CD14-positive monocyte (primary cell): ENCODE data around the gene LSM4. TPM values are rescaled to one million over a fixed set of nuclear protein-coding genes. Genes with fewer than 3 reads are reported as not detected.

Experiments
- DNase-seq, 3 donors: peaks; one replicate each; pipeline ENCODE4 v3.0.0-alpha.2; 2011 to 2022
- H2AFZ ChIP-seq: 2 replicates; pipeline ENCODE4 v1.6.0; 2012; ENCODE audit warnings: mild to moderate bottlenecking, low read depth, low read length, inconsistent platforms; ENCODE audit not compliant: insufficient read depth, poor library complexity, severe bottlenecking
- H3K27ac ChIP-seq, 2 donors: 1 replicate in 1 of 2; 2 replicates in 1 of 2; pipeline ENCODE4 v1.5.1; 2012 to 2013; ENCODE audit warnings: low read length in 2 of 2, control low read depth in 1 of 2, inconsistent platforms in 1 of 2, low read depth in 1 of 2, mild to moderate bottlenecking in 1 of 2
- H3K27me3 ChIP-seq, 2 donors: one replicate each; pipeline versions ENCODE4 v1.6.0 to v1.6.1; 2011 to 2013; ENCODE audit warnings: low read length in 2 of 2; ENCODE audit not compliant: control insufficient read depth in 2 of 2, insufficient read depth in 2 of 2
- H3K36me3 ChIP-seq, 2 donors: replicated peaks in 1 of 2; 1 replicate in 1 of 2; 2 replicates in 1 of 2; pipeline versions ENCODE4 v1.5.1 to v1.6.1; 2012 to 2013; ENCODE audit warnings: low read length in 2 of 2, control low read depth in 1 of 2, inconsistent platforms in 1 of 2, mild to moderate bottlenecking in 1 of 2; ENCODE audit not compliant: insufficient read depth in 2 of 2, control insufficient read depth in 1 of 2
- H3K4me1 ChIP-seq, 2 donors: 1 replicate in 1 of 2; 2 replicates in 1 of 2; pipeline versions ENCODE4 v1.5.1 to v1.6.1; 2012 to 2013; ENCODE audit warnings: low read length in 2 of 2, control low read depth in 1 of 2, inconsistent platforms in 1 of 2, mild to moderate bottlenecking in 1 of 2, moderate library complexity in 1 of 2; ENCODE audit not compliant: insufficient read depth in 2 of 2, control insufficient read depth in 1 of 2
- H3K4me2 ChIP-seq: replicated peaks from 2 replicates; pipeline ENCODE3; 2012; ENCODE audit warnings: low read length, moderate library complexity, mild to moderate bottlenecking; ENCODE audit not compliant: poor library complexity, severe bottlenecking; ENCODE audit errors: extremely low read depth
- H3K4me3 ChIP-seq, 3 experiments: fragments of 200-600 bp in 1 of 3; sonication (generic) in 1 of 3; replicated peaks in 1 of 3; 1 replicate in 2 of 3; 2 replicates in 1 of 3; pipeline ENCODE4 v1.5.1; 2011 to 2013; ENCODE audit warnings: low read length in 3 of 3, mild to moderate bottlenecking in 3 of 3, control low read depth in 2 of 3, low read depth in 2 of 3, inconsistent platforms in 1 of 3, moderate library complexity in 1 of 3
- H3K79me2 ChIP-seq: 2 replicates; pipeline ENCODE4 v1.6.0; 2012; ENCODE audit warnings: mild to moderate bottlenecking, control low read depth, inconsistent platforms, low read length, moderate library complexity; ENCODE audit not compliant: insufficient read depth
- H3K9ac ChIP-seq: 2 replicates; pipeline ENCODE4 v1.6.0; 2017; ENCODE audit warnings: low read length, mild to moderate bottlenecking; ENCODE audit not compliant: insufficient read depth, poor library complexity, severe bottlenecking
- H3K9me3 ChIP-seq, 2 donors: replicated peaks in 1 of 2; 1 replicate in 1 of 2; 2 replicates in 1 of 2; pipeline versions ENCODE4 v1.5.1 to v1.6.1; 2012 to 2013; ENCODE audit warnings: low read length in 2 of 2, control low read depth in 1 of 2; ENCODE audit not compliant: control insufficient read depth in 1 of 2, insufficient read depth in 1 of 2
- H4K20me1 ChIP-seq: 2 replicates; pipeline ENCODE4 v1.6.0; 2012; ENCODE audit warnings: mild to moderate bottlenecking, low read length, control low read depth, moderate library complexity; ENCODE audit not compliant: insufficient read depth
- H3K27ac Mint-ChIP-seq, 7 donors: one replicate each; pipeline ENCODE4 v1.8.0; 2020; ENCODE audit warnings: mild to moderate bottlenecking in 7 of 7, mixed read lengths in 7 of 7, moderate library complexity in 6 of 7, inconsistent platforms in 2 of 7
- H3K27me3 Mint-ChIP-seq, 3 donors: one replicate each; pipeline ENCODE4 v1.8.0; 2021 to 2022; ENCODE audit warnings: low read depth in 3 of 3, mild to moderate bottlenecking in 3 of 3, mixed read lengths in 3 of 3, moderate library complexity in 3 of 3, inconsistent platforms in 1 of 3
- H3K36me3 Mint-ChIP-seq, 2 donors: one replicate each; pipeline ENCODE4 v1.8.0; 2020; ENCODE audit warnings: mixed read lengths in 2 of 2, inconsistent platforms in 1 of 2, mild to moderate bottlenecking in 1 of 2
- H3K4me1 Mint-ChIP-seq: one replicate; pipeline ENCODE4 v1.8.0; 2020; ENCODE audit warnings: mild to moderate bottlenecking, mixed read lengths
- H3K4me3 Mint-ChIP-seq, 2 donors: one replicate each; pipeline ENCODE4 v1.8.0; 2020; ENCODE audit warnings: mild to moderate bottlenecking in 2 of 2, mixed read lengths in 2 of 2, moderate library complexity in 1 of 2
- H3K9me3 Mint-ChIP-seq, 7 donors: one replicate each; pipeline ENCODE4 v1.8.0; 2020 to 2022; ENCODE audit warnings: mixed read lengths in 7 of 7, mild to moderate bottlenecking in 6 of 7, moderate library complexity in 6 of 7, inconsistent platforms in 2 of 7
- WGBS: methylation state at CpG from one replicate; pipeline ENCODE4 v1.1.5; 2013; ENCODE audit warnings: missing lambda C conversion rate; ENCODE audit not compliant: insufficient coverage; 5-methylcytosine and 5-hydroxymethylcytosine counted together
- intact Hi-C, 2 donors: fragments of 100-400 bp; cut with micrococcal nuclease; formaldehyde crosslinking; loops; one replicate each; pipeline versions ENCODE4 v1.15.0 to v1.15.1; 2023
- polyA plus RNA-seq, 3 donors: library from polyadenylated mRNA; depleted of rRNA in 1 of 3; unstranded in 2 of 3; stranded (reverse) in 1 of 3; fragments of 300-500 nt in 2 of 3; fragments of >200 nt in 1 of 3; fragmentation: Illumina TruSeq in 2 of 3; gene quantifications; 1 replicate in 2 of 3; 2 replicates in 1 of 3; pipeline ENCODE4 v1.2.3, GENCODE V29; 2012 to 2021
- TF ChIP-seq, protein P1 (sequence below): fragments of 200-600 bp; IDR thresholded peaks from one replicate; pipeline ENCODE4 v1.8.0; 2022; ENCODE audit warnings: antibody characterized with exemption, mild to moderate bottlenecking

The LSM4 gene
- polyA plus RNA-seq, 3 donors, result 66.5 to 143 (median 97.0) TPM

DNA sequence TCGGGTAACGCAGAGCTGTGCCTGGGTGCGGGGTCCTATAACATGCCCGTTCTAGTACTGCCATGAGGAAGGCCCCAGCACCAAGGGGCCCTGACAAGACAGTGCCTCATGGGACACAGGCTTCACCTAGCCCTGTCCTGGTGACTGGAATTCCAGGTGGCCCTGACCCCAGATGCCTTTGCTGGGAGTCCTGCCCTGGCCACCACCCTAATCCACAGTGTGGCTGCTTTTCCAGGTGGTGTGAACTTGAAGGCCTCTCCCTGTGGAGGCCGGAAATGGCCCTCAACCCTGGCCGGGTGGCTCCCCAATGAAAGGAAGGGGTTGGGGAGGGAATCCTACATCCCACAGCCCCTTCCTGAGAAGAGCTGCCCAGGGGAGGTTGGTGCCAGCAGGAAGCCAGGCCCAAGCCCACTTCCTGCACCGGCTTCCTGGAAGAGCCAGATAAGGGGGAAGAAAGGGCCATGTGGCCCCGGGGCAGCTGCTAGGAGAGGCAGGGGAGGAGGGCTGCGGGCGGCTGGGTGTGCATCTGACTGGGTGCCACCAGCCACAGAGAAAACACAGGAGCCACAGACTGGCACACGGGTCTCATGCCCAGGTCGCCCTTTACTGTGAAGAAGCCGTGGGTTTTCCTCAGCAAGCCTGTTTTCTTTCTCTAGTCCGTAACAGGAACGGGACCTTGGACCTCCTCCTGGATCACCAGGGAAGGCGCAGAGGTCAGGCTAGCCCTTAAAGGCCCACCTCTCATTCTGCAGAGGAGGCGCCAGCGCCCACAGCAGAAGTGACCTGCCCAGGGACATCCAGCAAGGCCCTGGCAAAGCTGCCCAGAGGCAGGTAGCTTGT lies 4.7 kb downstream of the LSM4 start:
- H3K4me1 ChIP-seq, result peaks cover 58 to 63% of the 10 kb centered on the region in 2 donors
- DNase-seq, result peak in 2 of 3 donors; percentile 41 to 60
- Mint-ChIP-seq H3K27me3 (no peaks in the 10 kb centered on the region), H3K4me3 (peak overlapping the region; percentile 16 to 77), H3K9me3 (no peaks in the 10 kb centered on the region), H3K27ac (peak overlapping the region; percentile 89 to 95 (median 92)), H3K4me1 (peaks cover 59% of the 10 kb centered on the region), H3K36me3 (peaks cover 14 to 28% of the 10 kb centered on the region in 2 donors)
- peaks cover 9 to 15% of the 10 kb centered on the region in 2 donors for H3K36me3 ChIP-seq
- H2AFZ ChIP-seq, result peak overlapping the region; percentile 75
- intact Hi-C loops, result loop anchor here in 1 of 2 donors (2.0 kb wide), 1 partner anchor 13 kb away; no protein-coding TSS in a partner anchor
- WGBS, result 12% methylated on average over 16 of the region's 18 CpGs
- H3K9ac ChIP-seq, result peak overlapping the region; percentile 60
- TF ChIP-seq, protein P1, sequence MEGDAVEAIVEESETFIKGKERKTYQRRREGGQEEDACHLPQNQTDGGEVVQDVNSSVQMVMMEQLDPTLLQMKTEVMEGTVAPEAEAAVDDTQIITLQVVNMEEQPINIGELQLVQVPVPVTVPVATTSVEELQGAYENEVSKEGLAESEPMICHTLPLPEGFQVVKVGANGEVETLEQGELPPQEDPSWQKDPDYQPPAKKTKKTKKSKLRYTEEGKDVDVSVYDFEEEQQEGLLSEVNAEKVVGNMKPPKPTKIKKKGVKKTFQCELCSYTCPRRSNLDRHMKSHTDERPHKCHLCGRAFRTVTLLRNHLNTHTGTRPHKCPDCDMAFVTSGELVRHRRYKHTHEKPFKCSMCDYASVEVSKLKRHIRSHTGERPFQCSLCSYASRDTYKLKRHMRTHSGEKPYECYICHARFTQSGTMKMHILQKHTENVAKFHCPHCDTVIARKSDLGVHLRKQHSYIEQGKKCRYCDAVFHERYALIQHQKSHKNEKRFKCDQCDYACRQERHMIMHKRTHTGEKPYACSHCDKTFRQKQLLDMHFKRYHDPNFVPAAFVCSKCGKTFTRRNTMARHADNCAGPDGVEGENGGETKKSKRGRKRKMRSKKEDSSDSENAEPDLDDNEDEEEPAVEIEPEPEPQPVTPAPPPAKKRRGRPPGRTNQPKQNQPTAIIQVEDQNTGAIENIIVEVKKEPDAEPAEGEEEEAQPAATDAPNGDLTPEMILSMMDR, result no peak
- H3K27ac ChIP-seq, result peak overlapping the region; percentile 78 to 88
- H3K4me2 ChIP-seq, result peak overlapping the region; percentile 46
- peak overlapping the region in 1 of 3 experiments; percentile 48 for H3K4me3 ChIP-seq
- no peaks in the 10 kb centered on the region for H3K9me3 ChIP-seq
- no peaks in the 10 kb centered on the region for H3K27me3 ChIP-seq
- H3K79me2 ChIP-seq, result peaks cover 86% of the 10 kb centered on the region
- H4K20me1 ChIP-seq, result no peaks in the 10 kb centered on the region

DNA sequence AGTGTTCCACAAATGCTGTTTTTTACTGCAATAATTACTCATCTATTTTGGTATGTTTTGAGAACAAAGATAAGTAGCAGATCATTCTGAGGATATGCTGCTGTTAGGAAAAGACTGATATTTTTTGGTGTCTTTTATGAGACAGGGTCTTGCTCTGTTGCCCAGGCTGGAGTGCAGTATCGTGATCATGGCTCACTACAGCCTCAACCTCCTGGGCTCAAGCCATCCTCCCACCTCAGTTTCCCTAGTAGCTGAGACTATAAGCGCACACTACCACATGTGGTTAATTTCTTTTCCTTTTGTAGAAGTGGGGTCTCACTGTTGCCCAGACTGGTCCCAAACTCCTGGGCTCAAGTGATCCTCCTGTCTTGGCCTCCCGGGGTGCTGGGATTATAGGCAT lies 9.5 kb downstream of the LSM4 start:
- H2AFZ ChIP-seq, result no peak overlapping the region
- WGBS, result no CpG with 5 or more reads among the region's 3 CpGs
- DNase-seq, result no peak
- no peaks in the 10 kb centered on the region for H3K9me3 ChIP-seq
- peaks cover 51% of the 10 kb centered on the region for H3K79me2 ChIP-seq
- peaks cover 16 to 17% of the 10 kb centered on the region in 2 donors for H3K4me1 ChIP-seq
- peaks cover 43 to 62% of the 10 kb centered on the region in 2 donors for H3K36me3 ChIP-seq
- TF ChIP-seq, protein P1, result no peak
- Mint-ChIP-seq H3K4me3 (no peak overlapping the region), H3K9me3 (no peaks in the 10 kb centered on the region), H3K27me3 (no peaks in the 10 kb centered on the region), H3K4me1 (peaks cover 17% of the 10 kb centered on the region), H3K27ac (peak overlapping the region in 2 of 7 donors; percentile 33 to 68), H3K36me3 (peaks cover 42 to 62% of the 10 kb centered on the region in 2 donors)
- H3K4me2 ChIP-seq, result no peak overlapping the region
- no peak overlapping the region for H3K4me3 ChIP-seq
- intact Hi-C loops, result no loop called here
- no peaks in the 10 kb centered on the region for H4K20me1 ChIP-seq
- no peak overlapping the region for H3K27ac ChIP-seq
- no peaks in the 10 kb centered on the region for H3K27me3 ChIP-seq
- no peak overlapping the region for H3K9ac ChIP-seq
